ENCODE results near the gene LRRN4. TPM values are rescaled to one million over a fixed set of nuclear protein-coding genes. Genes with fewer than 3 reads are reported as not detected.
A peak's percentile ranks its signal among the peaks of the same experiment; 100 is the strongest.
"Not testable (repeated sequence)": the region's sequence is repeated elsewhere in the genome, so short reads cannot be mapped to it uniquely, and the experiment has no call there.

The LRRN4 gene
- total and polyA plus RNA-seq, 2 donors, result 0.58 TPM; not detected in 1

DNA sequence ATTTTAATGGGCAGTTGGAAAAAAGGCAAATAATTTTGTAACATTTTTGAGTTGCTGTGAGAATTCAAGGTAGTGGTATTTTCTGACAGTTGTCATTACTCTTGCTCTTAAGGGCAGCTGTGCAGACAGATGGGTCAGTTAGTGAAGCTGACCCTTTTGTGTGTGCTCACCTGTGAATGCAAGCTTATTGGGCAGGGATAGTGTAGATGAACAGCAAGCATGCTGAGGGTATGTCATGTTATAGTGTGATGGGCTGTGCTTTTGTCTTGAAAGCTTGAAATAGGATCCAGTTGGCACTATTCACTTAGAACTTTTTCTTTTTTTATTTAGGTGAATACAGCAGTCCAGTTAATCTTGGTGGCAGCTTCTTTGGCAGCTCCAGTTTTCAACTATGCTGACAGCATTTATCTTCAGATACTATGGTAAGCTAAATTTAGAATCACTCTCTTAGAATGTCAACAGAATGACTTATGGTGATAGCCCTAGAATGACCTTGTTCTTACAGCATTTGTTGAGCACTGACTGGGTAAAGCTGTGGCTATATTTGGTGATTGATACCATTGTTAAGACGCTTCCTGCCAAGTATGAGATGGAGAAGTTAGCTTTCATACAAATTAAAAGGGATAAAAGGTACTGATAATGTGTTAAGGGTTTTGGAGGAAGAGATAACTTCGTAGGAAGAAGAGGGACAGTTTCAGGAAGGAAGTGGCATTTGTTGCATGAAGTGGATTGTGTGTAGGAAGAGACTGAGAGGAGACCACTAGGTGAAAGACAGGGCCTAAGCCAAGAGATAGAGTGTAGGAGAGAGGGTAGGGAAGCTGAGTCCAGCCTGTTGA, 19.5 kb downstream of the LRRN4 start:
- no peak overlapping the region for H3K27ac ChIP-seq (ENCODE audit: low read depth)
- peaks cover 6% of the 10 kb centered on the region for H3K36me3 ChIP-seq (ENCODE audit: insufficient read depth)
- no peak overlapping the region for H3K4me3 ChIP-seq (ENCODE audit: low read depth, low read length)
- DNase-seq (ENCODE audit: extremely low spot score), result no peak
- H3K4me1 ChIP-seq (ENCODE audit: insufficient read depth), result no peaks in the 10 kb centered on the region
- WGBS, result 43% methylated on average over 2 of the region's 2 CpGs

DNA sequence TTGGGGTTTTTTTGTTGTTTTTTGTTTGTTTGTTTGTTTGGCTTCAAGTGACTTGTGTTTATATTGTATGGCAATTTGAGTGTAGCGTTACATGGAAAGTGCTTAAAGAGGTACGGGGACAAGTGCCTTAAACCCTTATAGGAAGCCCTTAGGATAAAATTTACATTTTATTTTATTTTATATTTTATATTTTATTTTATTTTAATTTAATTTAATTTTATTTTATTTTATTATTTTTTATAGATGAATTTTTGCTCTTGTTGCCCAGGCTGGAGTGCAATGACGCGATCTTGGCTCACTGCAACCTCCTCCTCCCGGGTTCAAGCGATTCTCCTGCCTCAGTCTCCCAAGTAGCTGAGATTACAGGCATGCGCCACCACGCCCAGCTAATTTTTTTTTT, 21.0 kb downstream of the LRRN4 start:
- not testable (repeated sequence) for H3K36me3 ChIP-seq (ENCODE audit: insufficient read depth); H3K27ac ChIP-seq (ENCODE audit: low read depth); H3K4me1 ChIP-seq (ENCODE audit: insufficient read depth); DNase-seq (ENCODE audit: extremely low spot score); H3K4me3 ChIP-seq (ENCODE audit: low read depth, low read length)
- WGBS, result 96% methylated on average over 8 of the region's 8 CpGs

DNA sequence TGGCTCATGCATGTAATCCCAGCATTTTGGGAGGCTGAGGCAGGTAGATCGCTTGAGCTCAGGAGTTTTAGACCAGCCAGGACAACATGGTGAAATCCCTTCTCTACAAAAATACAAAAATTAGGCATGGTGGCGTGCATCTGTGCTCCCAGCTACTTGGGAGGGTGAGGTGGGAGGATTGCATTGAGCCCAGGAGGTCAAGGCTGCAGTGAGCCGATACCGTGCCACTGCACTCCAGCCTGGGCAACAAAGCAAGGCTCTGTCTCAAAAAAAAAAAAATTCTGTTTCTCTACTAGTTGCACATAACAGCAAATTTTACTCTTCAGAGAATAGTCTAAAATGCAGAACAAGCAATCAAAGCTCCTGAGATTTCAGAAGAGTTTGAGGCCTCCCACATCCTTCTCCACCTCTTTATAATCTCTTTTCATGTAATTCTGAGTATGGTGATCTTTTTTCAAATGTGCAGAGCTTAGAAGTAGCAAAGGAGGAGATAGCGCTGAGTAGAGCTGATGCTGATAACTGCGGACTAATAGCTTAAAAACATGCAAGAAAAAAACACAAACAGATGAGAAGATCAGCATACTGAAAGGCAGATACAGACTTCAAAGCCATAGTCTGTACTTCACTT, 23.3 kb downstream of the LRRN4 start:
- 88% methylated on average over 6 of the region's 6 CpGs for WGBS
- no peak overlapping the region for H3K27ac ChIP-seq (ENCODE audit: low read depth)
- DNase-seq (ENCODE audit: extremely low spot score), result no peak
- H3K4me3 ChIP-seq (ENCODE audit: low read depth, low read length), result no peak overlapping the region
- H3K4me1 ChIP-seq (ENCODE audit: insufficient read depth), result no peaks in the 10 kb centered on the region
- peaks cover 4% of the 10 kb centered on the region for H3K36me3 ChIP-seq (ENCODE audit: insufficient read depth)

DNA sequence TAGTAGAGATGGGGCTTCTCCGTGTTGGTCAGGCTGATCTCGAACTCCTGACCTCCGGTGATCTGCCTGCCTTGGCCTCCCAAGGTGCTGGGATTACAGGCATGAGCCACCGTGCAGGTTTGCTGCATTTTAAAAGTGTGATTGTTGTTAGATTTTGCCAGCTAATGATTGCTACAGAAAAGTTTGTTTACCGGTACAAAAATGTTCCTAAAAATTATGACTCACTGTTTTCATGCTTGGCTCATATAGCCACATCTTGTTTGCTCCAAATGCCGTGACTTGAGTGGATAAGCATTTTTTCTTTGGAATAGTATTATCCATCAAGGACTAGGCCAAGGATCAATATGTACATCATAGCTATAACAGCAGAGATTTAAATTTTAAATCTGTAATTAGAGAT, 24.3 kb downstream of the LRRN4 start:
- Histone ChIP-seq H3K4me1 (ENCODE audit: insufficient read depth) (no peaks in the 10 kb centered on the region), H3K36me3 (ENCODE audit: insufficient read depth) (peaks cover under 1% of the 10 kb centered on the region), H3K27ac (ENCODE audit: low read depth) (no peak overlapping the region), H3K4me3 (ENCODE audit: low read depth, low read length) (no peak overlapping the region)
- WGBS, result 68% methylated on average over 6 of the region's 6 CpGs
- no peak for DNase-seq (ENCODE audit: extremely low spot score)

DNA sequence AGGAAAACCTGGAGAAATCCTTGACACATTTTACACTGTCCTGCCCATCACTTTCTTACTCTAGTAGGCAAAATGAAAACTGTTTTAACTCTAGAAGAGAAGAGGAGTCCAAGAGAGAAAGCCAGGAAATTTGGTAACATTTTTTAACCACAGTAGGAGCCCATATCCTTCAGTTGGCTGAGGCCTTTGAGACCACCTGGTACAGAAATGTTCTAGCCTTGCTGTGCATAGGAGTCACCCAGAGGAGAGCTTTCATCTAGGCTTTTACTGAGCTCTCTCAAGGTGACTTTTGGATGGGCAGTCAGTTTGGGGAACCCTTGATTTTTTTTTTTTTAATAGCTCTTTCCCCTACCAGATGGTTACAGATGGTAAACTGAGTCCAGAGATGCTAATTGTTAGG, 25.0 kb downstream of the LRRN4 start:
- Histone ChIP-seq H3K4me1 (ENCODE audit: insufficient read depth) (no peaks in the 10 kb centered on the region), H3K27ac (ENCODE audit: low read depth) (no peak overlapping the region), H3K36me3 (ENCODE audit: insufficient read depth) (no peaks in the 10 kb centered on the region), H3K4me3 (ENCODE audit: low read depth, low read length) (no peak overlapping the region)
- no peak for DNase-seq (ENCODE audit: extremely low spot score)

DNA sequence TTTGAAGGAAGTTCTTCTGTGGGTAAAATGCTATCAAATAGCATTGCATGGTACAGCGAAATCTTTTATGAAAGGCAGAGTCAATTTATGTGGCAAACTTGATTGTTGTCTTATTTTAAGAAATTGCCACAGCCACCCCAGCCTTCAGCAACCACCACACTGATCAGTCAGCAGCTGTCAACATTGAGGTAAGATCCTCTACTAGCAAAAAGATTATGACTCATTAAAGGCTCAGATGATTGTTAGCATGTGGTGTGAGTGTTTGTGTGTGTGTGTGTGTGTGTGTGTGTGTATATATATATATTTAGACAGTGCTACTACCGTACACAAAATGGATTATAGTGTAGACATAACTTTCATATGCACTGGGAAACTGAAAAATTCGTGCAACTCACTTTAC, 27.8 kb downstream of the LRRN4 start:
- no peak overlapping the region for H3K27ac ChIP-seq (ENCODE audit: low read depth)
- no peak for DNase-seq (ENCODE audit: extremely low spot score)

DNA sequence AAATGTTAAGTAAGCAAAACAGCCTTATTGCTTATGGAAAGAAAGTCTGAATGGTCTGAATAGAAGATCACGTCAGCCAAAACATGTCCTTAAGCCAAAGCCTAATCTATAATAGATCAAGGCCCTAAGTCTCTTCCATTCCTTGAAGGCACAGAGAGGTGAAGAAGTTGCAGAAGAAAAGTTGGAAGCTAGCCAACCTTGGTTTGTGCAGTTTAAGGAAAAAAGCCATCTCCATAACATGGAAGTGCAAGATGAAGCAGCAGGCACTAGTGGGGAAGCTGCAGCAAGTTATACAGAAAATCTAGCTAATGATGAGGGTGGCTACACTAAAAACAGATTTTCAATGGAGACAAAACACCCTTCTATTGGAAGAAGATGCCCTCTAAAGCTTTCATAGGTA, 29.1 kb downstream of the LRRN4 start:
- H3K36me3 ChIP-seq (ENCODE audit: insufficient read depth), result peaks cover 2% of the 10 kb centered on the region
- no peak for DNase-seq (ENCODE audit: extremely low spot score)
- no peak overlapping the region for H3K27ac ChIP-seq (ENCODE audit: low read depth)
- no peaks in the 10 kb centered on the region for H3K4me1 ChIP-seq (ENCODE audit: insufficient read depth)
- no peak overlapping the region for H3K4me3 ChIP-seq (ENCODE audit: low read depth, low read length)
- WGBS, result 96% methylated on average over 1 of the region's 1 CpG

More for the DNA sequence above, 27.8 kb downstream of the LRRN4 start:
- 94% methylated on average over 3 of the region's 3 CpGs for WGBS
- Histone ChIP-seq H3K4me3 (ENCODE audit: low read depth, low read length) (no peak overlapping the region), H3K36me3 (ENCODE audit: insufficient read depth) (peaks cover 2% of the 10 kb centered on the region), H3K4me1 (ENCODE audit: insufficient read depth) (no peaks in the 10 kb centered on the region)

DNA sequence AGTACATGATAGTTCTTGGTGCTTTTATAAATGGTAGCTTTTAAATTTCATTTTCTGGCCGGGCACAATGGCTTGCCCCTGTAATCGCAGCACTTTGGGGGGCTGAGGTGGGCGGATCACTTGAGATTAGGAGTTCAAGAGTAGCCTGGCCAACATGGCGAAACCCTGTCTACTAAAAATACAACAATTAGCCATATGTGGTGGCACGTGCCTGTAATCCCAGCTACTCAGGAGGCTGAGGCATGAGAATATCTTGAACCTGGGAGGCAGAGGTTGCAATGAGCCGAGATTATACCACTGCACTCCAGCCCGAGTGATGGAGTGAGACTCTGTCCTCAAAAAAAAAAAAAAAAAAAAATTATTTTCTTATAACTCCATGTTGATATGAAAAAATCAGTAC, 36.0 kb downstream of the LRRN4 start:
- Histone ChIP-seq H3K36me3 (ENCODE audit: insufficient read depth) (peaks cover 3% of the 10 kb centered on the region), H3K27ac (ENCODE audit: low read depth) (no peak overlapping the region), H3K4me1 (ENCODE audit: insufficient read depth) (no peaks in the 10 kb centered on the region), H3K4me3 (ENCODE audit: low read depth, low read length) (no peak overlapping the region)
- DNase-seq (ENCODE audit: extremely low spot score), result no peak
- WGBS, result 96% methylated on average over 7 of the region's 7 CpGs

DNA sequence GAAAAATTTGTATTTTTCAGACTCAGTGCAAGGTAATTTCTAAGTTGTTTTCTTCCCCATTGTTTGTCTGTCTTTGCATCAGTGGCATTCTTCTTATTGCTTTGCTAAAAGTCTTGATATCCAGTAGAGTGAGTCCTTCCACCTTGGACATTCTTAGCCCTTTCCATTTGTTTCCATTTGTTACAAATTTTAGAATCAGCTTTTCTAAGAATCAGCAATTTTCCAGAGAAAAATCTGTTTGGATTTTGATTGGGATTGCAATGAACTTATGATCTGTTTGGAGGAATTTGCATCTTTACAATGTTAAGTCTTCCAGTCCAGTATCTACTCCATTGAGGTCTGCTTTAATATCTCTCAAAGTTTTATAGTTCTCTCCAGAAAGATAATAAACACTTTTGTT, 36.4 kb downstream of the LRRN4 start:
- Histone ChIP-seq H3K4me3 (ENCODE audit: low read depth, low read length) (no peak overlapping the region), H3K36me3 (ENCODE audit: insufficient read depth) (peaks cover 3% of the 10 kb centered on the region), H3K27ac (ENCODE audit: low read depth) (no peak overlapping the region), H3K4me1 (ENCODE audit: insufficient read depth) (no peaks in the 10 kb centered on the region)
- DNase-seq (ENCODE audit: extremely low spot score), result no peak

DNA sequence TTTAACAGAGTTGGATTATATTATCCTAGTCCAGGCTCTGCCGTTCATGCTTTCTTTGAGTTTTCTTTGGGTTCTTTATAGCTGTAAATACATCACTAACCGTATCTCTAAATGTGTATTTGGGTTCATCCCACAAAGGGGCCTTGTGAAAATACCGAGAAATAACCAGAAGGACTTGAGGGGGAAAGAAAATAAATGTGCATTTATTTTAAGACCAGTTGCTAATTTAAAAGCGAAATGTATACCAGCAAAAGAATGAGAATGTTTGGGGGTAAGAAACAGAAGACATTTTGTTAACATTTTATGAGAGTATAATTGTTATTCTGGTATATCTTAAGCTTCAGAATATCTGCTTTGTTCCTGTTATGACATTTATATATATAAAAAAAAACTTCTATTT, 38.9 kb downstream of the LRRN4 start:
- DNase-seq (ENCODE audit: extremely low spot score), result no peak
- Histone ChIP-seq H3K4me1 (ENCODE audit: insufficient read depth) (no peaks in the 10 kb centered on the region), H3K27ac (ENCODE audit: low read depth) (no peak overlapping the region), H3K36me3 (ENCODE audit: insufficient read depth) (peaks cover 3% of the 10 kb centered on the region), H3K4me3 (ENCODE audit: low read depth, low read length) (no peak overlapping the region)
- WGBS, result 83% methylated on average over 4 of the region's 4 CpGs

DNA sequence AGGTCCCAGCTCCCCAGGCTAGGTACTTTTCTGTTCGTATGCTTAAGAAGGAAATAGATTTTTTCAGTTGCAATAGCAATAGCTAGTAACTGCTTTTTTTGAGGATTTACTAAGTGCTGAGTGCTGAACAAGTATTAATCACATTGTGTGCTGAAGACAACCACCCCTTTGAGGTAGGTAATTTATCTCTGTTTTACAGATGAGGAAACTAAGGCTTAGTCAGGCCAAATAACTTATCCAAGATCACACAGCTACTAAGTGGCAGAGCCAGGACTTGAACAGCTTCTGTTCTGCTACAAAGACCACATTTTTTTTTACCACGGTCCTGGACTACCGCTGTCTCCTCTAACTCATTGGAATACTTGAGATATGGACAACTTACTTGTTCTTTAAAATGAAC, 39.8 kb downstream of the LRRN4 start:
- no peak overlapping the region for H3K4me3 ChIP-seq (ENCODE audit: low read depth, low read length)
- no peaks in the 10 kb centered on the region for H3K4me1 ChIP-seq (ENCODE audit: insufficient read depth)
- H3K36me3 ChIP-seq (ENCODE audit: insufficient read depth), result peaks cover 3% of the 10 kb centered on the region
- DNase-seq (ENCODE audit: extremely low spot score), result no peak
- 83% methylated on average over 3 of the region's 3 CpGs for whole genome bisulfite sequencing
- no peak overlapping the region for H3K27ac ChIP-seq (ENCODE audit: low read depth)

DNA sequence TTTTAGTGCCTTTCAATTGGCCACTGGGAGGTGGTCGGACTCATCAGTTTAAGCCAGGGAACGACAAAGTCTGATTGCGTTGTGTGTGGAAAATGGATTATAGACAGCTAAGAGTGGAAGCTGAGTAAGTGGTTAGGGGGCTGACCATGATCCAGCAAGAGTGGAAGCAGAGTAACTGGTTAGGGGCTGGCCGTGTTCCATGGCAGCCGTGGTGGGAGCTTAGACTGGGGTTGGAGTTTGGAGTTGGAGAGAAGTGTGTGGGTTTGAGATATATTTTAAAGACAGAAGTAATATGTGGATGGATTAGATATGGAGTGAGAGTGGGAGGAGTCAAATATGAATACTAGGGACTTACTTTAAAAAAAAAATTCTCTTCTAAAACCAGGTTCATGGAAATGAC, 41.7 kb downstream of the LRRN4 start:
- Histone ChIP-seq H3K4me3 (ENCODE audit: low read depth, low read length) (no peak overlapping the region), H3K27ac (ENCODE audit: low read depth) (no peak overlapping the region), H3K36me3 (ENCODE audit: insufficient read depth) (peaks cover 3% of the 10 kb centered on the region), H3K4me1 (ENCODE audit: insufficient read depth) (no peaks in the 10 kb centered on the region)
- DNase-seq (ENCODE audit: extremely low spot score), result no peak
- WGBS, result 95% methylated on average over 5 of the region's 5 CpGs

DNA sequence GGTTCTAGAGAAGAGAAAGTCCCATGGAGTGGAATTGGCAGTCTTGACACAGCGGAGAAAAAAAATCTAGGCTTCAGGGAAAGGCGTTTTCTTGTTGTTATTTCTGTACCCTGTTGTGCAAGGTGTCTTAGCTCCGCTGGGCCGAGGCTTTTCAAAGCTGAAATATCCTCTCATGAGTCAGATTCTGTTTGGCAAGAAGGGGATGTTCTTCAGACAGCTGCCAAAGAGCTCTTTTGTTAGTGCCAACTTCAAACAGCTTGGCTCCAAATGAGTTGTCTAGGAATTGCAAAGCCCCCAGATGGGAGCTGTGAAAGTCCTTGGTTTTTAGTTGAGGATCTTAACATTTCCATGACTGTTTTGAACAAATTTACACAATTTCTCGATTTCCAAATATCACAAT, 45.6 kb downstream of the LRRN4 start:
- WGBS, result 32% methylated on average over 5 of the region's 5 CpGs
- H3K36me3 ChIP-seq (ENCODE audit: insufficient read depth), result no peaks in the 10 kb centered on the region
- no peaks in the 10 kb centered on the region for H3K4me1 ChIP-seq (ENCODE audit: insufficient read depth)
- no peak for DNase-seq (ENCODE audit: extremely low spot score)
- no peak overlapping the region for H3K27ac ChIP-seq (ENCODE audit: low read depth)
- no peak overlapping the region for H3K4me3 ChIP-seq (ENCODE audit: low read depth, low read length)

DNA sequence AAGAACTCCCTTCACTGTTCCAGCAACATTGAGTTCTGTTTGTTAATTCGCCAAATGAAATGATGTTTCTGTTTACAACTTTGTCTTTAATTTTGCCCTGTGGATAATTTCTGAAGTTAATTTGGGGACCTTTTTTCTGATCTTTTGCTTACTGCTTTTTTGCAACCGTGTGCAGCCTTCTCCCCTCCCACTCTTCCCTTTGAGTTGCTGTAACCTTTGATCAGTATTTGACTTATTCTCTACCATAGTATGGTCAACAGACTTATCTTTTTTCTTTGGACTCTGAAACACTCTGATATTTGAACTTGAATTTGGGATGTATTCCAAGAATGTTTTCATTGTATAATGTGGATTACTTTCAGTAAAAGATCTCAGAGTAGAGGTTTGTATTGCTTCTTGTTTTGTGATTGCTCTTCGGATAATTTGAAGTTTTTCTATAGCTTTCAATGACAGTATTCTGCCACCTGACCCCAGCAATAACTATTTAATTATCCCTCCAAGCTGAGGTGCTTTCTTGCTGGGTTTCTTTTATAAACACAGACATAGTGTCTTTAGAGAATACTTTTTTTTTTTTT, 46.2 kb downstream of the LRRN4 start:
- 40% methylated on average over 3 of the region's 3 CpGs for WGBS
- H3K27ac ChIP-seq (ENCODE audit: low read depth), result no peak overlapping the region
- no peaks in the 10 kb centered on the region for H3K4me1 ChIP-seq (ENCODE audit: insufficient read depth)
- H3K36me3 ChIP-seq (ENCODE audit: insufficient read depth), result no peaks in the 10 kb centered on the region
- DNase-seq (ENCODE audit: extremely low spot score), result no peak
- peak overlapping the region; percentile 97 for H3K4me3 ChIP-seq (ENCODE audit: low read depth, low read length)

Measured in urinary bladder (tissue), 4 donors.